ENCODE results near the gene OR13J1.

OR13J1 gene

DNA sequence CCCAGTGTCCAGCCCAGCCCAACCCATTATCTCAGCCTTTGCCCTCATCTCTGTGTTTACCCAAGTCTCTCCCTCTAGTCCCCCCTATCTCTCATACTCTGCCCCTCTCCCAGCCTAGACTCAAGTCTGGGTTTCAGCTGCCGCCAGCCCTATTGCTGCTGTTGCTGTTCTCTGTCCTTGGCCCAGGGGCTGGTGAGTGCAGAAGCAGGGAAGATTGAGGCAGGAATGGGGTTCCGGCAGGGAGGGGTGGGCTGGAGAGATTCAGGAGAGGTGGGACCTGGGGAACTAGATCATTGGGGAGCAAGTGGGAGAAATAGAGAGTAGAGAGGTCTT, 40.5 kb downstream of the OR13J1 start:
- no peak for DNase-seq

- peak; percentile 15 to 89 for DNase-seq
Observed at GRCh38 chr9:35829084-35829763, 41.0 kb downstream of the OR13J1 start, which contains the start of gene TMEM8B. Gene TMEM8B, plus strand, starts transcription at chr9:35829228. Its CDS starts 220 bp downstream, at chr9:35829448.

DNA sequence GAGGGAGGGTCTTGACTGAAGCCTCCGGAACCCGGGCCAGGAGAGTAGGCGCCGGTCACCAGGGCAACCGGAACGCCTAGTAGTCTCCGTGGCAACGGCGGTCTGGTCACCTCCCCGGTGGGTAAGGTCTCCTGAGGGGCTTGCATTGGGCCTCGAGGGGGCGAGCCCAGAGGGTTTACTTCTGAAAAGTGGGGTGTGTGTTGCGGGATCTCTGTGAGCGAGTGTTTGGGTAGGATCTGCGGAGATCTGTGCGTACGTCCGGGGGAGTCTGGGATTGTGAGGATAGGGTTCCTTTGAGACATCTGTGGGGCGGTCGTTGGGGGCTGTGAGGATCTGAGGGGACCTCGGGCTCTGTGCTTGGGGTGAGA, 41.5 kb downstream of the OR13J1 start, which contains the start of gene FAM221B:
FAM221B (minus strand) TSS at position 17 of the 368 bp plus-strand sequence. CDS start 2,571 bp downstream, outside the sequence.
- DNase-seq = no peak

DNA sequence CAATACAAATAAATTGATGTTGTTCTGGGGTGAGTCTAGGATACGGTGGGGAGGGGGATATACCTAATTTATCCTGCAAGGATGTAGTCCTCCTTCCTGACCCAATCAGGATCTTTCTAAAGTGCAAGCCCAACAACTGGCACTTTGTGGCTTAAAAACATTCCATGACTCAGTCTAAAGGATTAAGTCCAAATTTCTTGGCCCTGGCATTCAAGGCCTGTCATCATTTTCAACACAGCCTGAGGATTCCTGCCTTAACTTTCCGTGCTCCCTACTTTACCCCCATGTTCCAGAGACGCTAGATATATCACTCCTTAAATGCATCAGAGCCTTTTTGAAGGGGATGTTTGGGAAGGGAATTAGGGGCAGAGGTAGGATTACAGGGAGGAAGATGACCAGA, 42.7 kb downstream of the OR13J1 start:
- DNase-seq = no peak

GRCh38 chr9:35826071-35826701, 44.0 kb downstream of the OR13J1 start:
- no peak for DNase-seq

- DNase-seq = no peak
Observed at GRCh38 chr9:35822926-35823325, 47.3 kb downstream of the OR13J1 start.

DNA sequence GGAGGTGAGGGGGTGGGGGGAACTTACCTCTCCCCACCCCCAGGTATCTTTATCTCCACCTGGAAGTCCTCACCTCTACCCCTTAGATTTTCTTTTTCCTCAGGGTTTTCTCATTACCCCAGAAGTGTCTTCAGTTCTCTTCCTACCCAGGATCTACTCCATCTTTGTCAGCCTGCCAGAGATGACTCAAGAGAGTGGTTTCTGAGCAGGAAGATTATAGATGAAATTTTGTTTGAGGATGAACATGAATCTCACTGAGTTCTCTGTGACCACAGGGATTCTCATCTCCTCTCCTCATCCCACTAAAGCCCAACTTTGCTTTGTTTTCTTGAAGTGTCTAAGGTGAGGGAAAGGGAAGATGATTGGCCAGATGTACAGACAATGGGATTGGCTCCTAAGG, 50.1 kb downstream of the OR13J1 start:
- no peak for DNase-seq
